GM18951 (cell line): ENCODE results near the gene SDK2.

Source experiments
- POLR2A ChIP-seq: IDR thresholded peaks from 4 replicates; pipeline ENCODE4 v1.6.1; 2011; ENCODE audit warnings: mild to moderate bottlenecking; ENCODE audit not compliant: insufficient read length, insufficient read depth; ENCODE audit errors: extremely low read depth
- in situ Hi-C: fragments of 300-500 bp; cut with MboI; formaldehyde crosslinking; loops from one replicate; pipeline ENCODE4 v1.12.0; 2022; ENCODE audit warnings: low sequenced_read_pairs, mixed read lengths, inconsistent platforms; ENCODE audit not compliant: unreplicated experiment

Gene SDK2

DNA sequence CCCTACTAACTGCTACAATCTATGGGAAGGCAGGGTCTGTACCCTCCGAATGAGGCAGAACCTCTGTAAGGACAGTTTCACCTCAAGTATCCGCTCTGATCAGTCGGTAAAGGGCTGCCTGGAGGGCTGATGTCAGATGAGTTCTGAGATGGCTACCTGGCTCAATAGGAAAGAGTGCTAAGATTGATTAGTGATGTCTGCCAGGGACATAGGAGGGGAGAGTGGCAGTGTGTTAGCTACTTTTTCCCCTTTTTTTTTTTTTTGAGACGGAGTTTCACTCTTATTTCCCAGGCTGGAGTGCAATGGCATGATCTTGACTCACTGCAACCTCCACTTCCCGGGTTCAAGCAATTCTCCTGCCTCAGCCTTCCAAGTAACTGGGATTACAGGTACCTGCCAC is 293.4 kb downstream of the SDK2 start:
- TF ChIP-seq POLR2A = no peak
- in situ Hi-C loops = loop anchor here (25.0 kb wide), 1 partner anchor 789 kb away; no protein-coding TSS in a partner anchor

DNA sequence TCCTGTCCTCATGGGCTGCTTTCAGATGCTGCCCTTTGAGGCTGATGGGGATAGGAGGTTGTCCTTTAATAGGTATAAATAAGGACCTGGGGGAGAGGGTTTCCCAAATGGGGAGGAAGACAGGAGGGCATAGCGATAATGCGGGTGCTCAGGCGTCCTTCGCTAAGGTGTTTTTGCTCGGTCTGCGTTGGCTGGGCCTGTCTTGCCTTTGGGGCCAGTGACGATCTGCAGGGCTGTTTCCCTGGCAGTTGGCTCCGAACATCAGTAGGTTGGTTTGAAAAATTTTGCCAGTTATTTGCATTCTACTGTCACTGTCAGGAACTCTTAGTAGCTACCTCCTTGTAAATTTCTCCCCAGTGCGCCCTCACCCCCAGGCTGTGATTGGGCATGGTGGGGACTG is 294.6 kb downstream of the SDK2 start:
- no peak for TF ChIP-seq POLR2A
- in situ Hi-C loops = loop anchor here (25.0 kb wide), 1 partner anchor 787 kb away; no protein-coding TSS in a partner anchor

DNA sequence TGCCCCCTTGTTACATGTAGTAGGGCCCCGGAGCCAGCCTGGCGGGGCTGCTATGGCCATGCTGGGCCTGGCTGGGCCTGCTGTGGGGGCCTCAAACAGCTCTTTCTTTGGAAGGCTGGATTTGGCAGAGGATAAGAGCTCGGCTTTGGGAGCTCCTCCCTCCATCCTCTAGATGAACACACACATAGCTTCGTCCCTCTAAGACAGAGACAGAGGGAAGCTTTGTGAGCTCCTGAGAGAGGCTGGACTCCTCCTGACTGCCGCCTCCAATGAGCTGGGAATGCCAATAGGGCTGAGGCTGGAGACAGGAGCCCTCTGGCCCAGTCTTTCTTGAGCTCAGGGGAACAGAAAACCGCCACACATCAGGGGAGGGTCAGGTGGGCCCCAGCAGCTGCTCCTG is 295.1 kb downstream of the SDK2 start:
- TF ChIP-seq POLR2A = no peak
- in situ Hi-C loops = no loop called here

DNA sequence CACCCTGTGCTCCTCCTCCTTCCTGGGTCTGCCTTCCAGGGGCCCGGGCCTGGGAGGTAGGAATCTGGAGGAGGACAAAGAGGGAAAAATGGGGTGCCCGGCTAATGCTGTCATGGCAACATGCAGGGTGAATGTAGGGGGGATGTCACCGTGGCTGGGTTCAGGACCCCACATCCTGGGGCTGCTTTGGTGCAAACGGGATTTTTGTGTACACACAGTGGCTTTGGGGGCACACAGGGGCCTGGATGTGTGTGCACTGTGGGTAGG is 295.5 kb downstream of the SDK2 start:
- no peak for TF ChIP-seq POLR2A
- in situ Hi-C loops = no loop called here

DNA sequence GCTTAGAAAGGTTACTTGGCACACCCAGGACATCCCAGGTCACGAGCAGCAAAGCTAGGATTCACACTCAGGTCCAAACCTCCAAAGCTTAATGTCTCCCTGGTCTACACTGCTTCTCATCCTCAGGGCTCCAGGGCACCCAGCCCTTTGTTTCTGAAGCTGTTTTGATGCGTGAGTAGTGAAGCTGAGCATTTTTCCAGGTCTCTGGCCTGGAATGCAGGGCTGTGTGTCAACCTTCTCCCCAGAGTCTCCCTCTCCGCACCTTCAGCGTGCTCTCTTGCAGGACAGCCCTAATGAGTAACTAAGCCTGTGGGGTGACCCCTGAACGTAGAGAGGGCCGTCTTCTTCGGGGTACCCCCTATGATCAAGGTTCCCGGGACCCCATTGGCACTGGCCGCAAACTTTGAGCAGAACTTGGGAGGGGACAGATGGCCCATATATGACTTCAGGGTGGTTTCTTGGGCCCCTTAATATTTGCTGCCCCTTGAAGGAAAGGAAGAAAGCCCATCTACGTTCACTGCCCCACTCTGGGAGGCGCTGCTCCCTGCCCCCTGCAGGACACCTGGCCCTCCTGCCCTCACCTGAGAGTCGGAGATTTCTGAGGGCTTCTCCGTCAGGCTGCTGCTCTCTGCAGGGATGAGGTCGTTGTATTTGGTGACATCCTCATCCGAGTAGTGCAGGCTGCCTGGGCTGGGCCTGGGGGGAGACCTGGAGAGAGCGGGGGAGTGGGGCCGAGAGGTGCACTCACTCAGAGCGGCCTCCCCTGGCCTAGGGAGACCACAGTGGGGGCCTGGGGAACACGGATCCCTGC is 296.0 kb downstream of the SDK2 start:
- TF ChIP-seq POLR2A = no peak
- in situ Hi-C loops = no loop called here

DNA sequence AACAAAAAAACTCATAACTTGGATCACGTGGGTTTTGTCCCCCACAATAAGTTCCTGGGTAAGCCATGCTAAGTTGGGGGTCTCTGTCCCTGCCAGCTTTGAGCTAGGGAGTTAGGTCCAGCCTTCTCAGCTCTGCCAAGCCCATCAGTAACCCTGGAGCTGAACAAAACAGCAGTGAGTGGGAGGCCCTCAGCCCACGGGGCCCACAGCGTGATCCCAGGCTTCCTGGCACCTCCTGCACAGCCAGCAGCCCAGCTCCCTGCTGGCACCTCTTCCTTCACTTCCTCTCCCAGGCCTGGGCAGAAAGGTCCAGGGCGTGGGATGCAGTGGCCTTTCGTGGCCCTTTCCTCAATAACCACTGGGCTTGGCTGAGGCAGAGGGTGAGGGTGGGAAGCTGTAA is 296.9 kb downstream of the SDK2 start:
- in situ Hi-C loops = no loop called here

DNA sequence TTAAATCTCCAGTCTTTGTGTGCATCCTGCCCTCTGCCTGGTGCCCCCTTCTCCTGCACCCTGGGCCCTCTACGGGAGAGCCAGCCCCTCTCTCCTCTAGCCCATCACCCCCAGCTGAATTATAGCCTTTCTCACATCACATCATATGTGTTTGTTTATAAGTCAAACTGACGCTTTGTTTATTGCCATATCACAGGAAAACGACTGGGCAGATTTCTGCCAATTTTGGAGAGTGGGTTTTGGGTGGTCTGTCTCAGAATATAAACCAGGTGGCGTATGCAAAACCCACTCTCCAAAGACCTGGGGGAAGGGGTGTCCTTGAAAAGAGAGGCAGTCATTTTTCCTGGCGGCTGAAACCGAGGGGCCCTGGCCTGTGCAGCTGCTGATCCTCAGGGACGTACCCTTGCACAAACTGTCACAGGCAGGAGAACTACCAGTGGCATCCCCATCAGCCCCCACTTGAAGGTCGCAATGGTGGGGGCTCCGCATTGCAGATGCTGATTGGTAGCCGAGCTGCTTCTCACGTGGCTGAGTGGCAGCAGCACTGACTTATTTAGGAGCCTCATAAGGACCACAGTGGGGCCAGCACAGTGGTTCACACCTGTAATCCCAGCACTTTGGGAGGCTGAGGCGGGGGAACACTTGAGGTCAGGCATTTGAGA is 297.6 kb downstream of the SDK2 start:
- in situ Hi-C loops = no loop called here
- TF ChIP-seq POLR2A = no peak

More for the DNA sequence above, 296.9 kb downstream of the SDK2 start:
- TF ChIP-seq POLR2A = no peak

DNA sequence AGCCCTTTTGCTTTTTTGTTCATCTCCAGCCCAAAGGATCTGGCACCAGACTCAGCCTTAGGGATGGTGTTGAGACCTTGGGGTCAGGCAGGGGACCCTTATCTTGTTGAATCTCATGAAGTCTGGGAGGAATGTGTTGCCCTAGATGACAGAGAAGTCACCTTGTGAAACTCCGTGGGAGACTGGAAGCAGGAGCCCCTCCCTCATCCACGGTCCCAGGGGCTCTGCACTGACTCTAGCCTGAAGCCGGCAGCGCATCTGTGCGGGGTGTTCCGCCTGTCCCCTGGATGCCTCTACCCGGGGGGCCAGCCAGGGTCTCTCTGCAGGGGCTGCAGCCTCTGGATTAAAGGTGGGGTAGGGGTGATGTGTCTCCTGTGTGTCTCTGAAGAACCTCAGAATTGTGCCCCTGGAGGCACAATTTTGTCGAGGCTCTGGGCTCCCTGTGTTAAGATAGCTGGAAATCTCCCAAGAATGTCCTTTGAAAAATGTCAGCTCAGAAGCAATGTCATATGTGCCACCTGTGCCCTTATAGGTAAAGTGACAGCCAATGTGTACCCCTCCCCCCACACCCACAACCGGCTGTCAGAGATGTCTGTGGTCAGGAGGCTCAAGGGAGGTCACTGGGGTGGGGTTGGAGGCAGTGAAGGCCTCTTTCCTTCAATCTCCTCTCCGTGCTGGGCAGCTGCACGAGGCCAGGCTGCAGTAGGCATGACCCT is 300.3 kb downstream of the SDK2 start:
- in situ Hi-C loops = no loop called here
- no peak for TF ChIP-seq POLR2A

DNA sequence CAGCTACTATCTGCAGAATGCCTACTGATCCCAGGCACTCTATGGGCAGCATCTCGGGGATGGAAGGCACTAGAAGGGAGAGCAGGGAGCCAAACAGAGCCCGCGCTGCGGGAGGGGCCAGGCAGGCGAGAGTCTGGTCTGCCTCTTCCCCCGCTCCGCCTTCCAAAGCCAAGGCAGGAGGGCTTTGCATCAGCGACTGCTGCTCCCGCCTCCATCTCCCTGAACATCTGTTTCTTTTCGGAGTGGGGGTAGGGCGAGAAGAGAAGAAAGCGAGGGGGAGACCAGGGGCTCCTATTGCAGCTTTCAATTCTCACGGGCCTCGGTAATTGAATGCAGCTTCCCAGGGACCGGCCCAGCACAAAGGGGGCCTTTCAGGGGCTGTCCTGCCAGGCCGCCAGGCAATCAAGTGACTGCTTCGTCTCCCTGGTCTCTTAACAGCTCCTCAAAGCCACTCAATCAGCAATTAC is 301.0 kb downstream of the SDK2 start:
- in situ Hi-C loops = no loop called here
- TF ChIP-seq POLR2A = no peak

DNA sequence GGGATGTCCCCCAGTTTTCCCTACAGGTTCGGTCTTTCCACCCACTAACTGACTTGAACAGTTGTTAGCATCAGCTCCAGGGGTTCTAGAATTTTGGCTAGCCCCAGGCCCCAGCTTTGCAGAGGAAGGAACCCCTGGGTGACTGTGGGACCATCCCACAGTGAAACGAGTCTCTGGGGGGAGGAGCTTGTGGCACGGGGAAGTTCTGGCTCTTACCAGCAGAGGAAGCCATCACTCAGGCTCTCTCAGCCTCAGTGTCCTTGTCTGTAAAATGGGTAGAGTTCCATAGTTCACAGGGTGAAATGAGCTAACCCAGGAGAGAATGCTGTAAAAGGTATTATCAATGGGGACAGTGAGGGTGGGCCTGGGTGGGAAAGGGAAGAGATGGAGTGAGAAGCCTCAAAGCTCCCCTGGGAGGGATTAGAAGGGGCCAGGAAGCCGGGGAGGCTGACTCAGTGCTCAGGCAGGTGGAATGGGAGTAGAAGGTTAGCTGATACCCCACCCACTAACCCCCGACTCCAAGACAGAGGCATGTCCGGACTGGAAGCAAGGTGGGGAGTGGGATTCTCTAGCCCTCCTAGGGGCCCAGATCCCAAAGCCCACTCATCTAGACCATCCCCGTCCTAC is 301.6 kb downstream of the SDK2 start:
- no peak for TF ChIP-seq POLR2A
- in situ Hi-C loops = no loop called here

DNA sequence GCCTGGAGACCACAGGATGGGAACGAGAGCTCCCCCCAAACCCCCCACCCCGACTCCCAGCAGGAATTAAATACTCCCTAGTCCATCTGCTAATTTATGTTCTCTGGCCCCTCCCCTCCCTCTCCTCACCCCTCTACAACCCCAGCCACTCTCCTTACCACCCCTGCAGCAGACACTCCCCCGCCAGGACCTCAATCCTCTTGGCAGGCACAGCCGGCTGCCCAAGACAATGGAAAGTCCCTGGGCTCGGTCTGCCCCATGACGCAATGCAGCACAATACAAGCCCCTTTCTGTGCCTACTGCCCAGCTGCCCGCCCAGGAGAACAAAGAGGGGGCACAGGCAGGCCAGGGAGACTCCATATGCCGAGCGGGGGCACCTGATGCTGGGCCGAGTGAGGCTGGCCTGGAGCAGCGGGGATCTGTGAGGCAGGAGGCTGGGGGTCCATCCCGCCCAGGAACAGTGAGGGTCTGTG is 302.2 kb downstream of the SDK2 start:
- in situ Hi-C loops = no loop called here
- no peak for TF ChIP-seq POLR2A

DNA sequence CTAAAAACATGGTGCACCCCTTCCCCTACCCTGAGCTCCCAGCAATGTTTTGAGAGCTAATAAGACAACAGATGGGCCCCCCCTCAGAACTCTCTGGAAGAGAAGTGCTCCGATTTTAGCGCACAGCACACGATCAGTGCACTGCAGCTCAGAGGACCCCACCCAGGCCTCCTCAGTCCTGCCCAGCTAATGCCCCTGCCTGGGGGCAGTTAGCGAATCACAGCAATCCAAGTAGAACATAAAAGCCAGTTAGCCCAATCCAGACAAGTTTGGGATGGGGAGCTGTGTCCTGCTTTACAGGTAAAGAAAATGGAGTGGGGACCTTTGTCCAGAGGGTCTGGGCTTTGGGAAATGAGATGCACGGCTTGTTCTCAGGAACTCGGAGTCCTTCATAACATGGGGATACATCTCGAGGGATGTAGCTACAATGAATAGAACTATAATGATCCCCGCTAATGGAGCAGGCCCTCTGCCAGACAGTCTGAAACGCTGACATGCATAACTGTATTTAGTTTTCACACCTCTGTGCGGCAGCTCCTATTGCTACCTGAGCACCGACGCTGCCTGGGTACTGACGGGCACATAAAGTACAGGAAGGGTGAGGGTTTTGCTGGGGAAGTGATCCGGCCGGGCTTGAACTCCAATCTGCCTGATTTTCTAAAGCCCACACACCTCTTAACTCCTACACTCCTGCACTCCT is 302.7 kb downstream of the SDK2 start:
- in situ Hi-C loops = no loop called here
- no peak for TF ChIP-seq POLR2A
